Umbilical cord (tissue), 2 donors: ENCODE data around the gene CYP4F8. TPM values are rescaled to one million over a fixed set of nuclear protein-coding genes. Genes with fewer than 3 reads are reported as not detected.
"Not testable (repeated sequence)": the region's sequence is repeated elsewhere in the genome, so short reads cannot be mapped to it uniquely, and the experiment has no call there.

Experiments used
- DNase-seq: peaks from one replicate; pipeline ENCODE4 v3.0.0-alpha.2; 2015; ENCODE audit warnings: low spot score
- total RNA-seq: library from RNA; depleted of rRNA; stranded (reverse); fragments of >200 nt; gene quantifications from one replicate; pipeline ENCODE4 v1.2.3, GENCODE V29; 2014; ENCODE audit warnings: low replicate concordance; ENCODE audit not compliant: insufficient read depth

The CYP4F8 gene
- total RNA-seq, 1 donor from 2014 or later: 5.3 TPM

DNA sequence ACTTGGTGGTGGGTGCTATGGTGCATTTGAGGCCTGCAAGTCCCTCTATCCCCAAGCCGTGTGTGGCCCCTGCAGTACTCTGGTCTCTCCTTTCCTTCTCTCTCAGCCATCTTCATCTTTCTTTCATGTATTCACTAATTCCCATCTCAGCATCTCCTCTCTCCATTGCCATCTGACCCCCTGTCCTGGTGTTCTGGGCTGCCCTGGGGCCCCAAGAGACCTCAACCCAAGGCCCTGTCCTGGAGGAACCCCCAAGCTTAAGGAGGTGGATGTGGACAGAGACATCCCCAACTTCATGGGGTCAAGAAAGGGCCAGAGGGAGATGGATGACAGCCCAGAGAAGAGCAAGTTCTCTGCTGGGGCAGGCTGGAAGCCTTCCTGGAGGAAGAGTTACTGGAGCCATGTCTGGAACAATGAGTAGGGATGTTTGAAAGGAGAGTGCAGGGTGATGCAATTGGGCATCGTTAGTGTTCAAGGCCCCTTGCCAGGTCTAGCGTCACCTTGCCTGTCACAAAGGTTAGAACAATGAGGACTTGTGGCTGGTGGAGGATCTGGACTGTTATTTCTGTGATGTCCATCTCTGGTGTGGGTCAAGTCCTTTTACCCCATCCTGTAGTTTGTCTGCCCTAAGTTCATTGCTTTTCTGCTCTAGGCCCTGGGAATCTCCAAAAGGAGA lies 29.2 kb downstream of the CYP4F8 start:
- DNase-seq: no peak

DNA sequence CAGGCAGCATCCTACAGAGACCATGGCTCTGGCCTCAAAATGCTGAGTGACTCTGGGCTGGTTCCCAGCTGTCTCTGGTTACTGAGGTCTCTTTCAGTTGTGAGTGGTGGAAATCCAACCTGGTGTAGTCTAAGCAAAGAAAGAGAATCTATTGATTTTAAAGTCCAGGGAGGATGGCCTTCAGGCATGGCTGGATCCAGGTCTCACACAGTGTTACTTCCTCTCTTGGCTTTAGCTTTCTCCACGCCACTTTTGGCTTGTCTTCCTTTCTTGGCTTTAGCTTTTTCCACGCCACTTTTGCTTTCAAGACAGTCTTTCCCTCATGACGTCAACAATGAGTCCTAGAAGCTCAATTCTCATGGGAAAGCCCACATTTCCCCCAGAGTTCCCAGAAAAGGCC lies 29.8 kb downstream of the CYP4F8 start:
- DNase-seq: no peak

GRCh38 chr19:15649526-15649925 lies 34.5 kb downstream of the CYP4F8 start:
- DNase-seq: no peak

GRCh38 chr19:15650123-15650522 lies 35.1 kb downstream of the CYP4F8 start:
- not testable (repeated sequence) for DNase-seq

DNA sequence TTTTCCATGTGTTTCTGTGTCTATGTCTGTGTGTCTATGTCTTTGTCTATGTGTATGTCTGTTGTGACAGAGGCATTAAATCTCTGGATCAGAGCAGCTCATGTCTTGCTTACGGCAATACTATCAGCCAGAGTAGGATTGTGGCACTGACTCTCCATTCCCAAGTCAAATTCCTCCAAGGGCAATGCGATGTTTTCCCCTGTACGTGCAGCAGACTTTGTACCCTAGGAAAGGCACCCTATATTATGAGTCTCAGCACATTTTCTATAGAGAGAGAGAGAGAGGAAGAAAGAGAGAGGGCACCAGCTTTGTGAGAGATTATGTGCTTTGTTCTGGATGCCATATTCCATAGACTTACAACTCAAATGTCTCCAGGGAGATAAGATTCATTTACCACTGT lies 36.8 kb downstream of the CYP4F8 start:
- no peak for DNase-seq

- no peak for DNase-seq
These were observed 37.7 kb downstream of the CYP4F8 start for GRCh38 chr19:15652559-15653278.

GRCh38 chr19:15656467-15656866 lies 41.4 kb downstream of the CYP4F8 start:
- no peak for DNase-seq

DNA sequence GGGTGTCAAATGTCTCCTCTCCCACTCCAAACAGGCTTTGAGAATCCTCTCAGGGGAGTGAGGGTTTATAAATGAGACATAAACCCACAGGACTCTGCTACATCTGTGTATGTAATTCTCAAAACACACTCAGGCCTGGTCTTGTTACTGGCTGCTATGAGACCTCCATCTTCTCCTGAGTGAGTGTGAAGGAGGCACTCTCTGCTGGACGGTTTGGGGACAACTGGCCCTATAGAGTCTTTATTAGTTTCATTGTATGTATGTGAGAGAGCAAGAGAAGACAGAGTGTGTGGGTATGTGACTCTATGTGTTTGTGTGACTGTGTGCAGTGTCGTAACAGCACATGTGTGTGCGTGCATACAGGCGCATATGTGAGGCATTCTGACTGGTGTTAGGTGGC lies 48.2 kb downstream of the CYP4F8 start:
- no peak for DNase-seq

DNA sequence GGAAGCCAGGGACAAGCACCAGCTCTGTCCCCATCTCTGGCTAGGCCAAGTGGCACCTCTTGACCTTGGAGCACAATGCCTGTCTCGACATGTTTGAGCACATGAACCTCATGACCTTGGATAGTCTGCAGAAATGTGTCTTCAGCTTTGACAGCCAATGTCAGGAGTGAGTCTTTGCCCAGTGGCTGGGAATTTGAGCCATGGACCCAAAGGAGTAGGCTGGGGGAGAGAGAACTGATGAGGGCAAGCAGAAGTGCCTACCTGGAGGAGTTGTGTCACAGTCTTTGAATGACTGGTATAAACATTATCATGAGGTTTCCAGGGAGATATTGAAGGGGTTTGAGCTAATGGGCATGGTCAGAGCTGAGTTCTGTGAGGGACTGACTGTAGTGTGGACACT lies 51.2 kb downstream of the CYP4F8 start:
- no peak for DNase-seq

- DNase-seq: no peak
These were observed 51.9 kb downstream of the CYP4F8 start for GRCh38 chr19:15666883-15667282.

DNA sequence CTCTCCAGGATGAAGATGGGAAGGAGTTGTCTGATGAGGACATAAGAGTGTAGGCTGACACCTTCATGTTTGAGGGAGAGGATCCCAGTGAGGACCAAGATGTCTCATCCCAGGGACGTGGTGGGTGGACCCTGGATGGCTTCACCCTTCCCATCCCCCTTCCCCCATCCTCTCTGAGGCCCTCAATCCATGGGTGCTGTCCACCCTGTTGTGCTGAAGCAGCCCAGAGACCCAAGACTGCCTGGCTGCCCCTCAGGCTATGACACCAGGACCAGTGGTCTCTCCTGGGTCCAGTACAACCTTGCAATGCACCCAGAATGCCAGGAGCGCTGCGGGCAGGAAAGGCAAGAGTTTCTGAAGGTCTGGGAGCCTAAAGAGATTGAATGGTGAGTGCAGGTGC lies 54.4 kb downstream of the CYP4F8 start:
- no peak for DNase-seq

- no peak for DNase-seq
These were observed 54.9 kb downstream of the CYP4F8 start for GRCh38 chr19:15669891-15670290.

DNA sequence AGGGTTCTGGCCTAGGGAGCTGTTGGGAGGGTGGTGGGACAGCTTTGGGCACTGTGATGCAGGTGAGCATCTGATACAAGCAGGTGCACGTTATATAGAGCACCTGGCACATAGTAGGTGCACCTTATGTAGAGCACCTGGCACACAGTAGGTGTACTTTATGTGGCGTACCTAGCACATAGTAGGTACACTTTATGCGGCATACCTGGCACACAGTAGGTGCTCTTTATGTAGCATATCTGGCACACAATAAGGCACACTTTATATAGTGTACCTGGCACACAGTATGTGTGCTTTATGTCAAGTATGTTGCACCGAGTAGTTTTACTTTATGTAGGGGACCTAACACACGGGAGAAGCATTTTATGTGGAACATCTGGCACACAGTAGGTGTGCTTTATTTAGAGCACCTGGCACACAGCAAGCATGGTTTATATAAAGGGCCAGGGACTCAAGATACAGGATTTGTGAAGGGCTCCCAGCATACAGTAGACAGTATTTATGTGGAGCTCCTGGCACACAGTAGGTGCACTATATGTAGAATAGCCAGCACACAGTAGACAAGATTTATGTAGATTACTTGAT lies 56.3 kb downstream of the CYP4F8 start:
- DNase-seq: no peak

GRCh38 chr19:15671891-15672579 lies 57.0 kb downstream of the CYP4F8 start:
- no peak for DNase-seq

DNA sequence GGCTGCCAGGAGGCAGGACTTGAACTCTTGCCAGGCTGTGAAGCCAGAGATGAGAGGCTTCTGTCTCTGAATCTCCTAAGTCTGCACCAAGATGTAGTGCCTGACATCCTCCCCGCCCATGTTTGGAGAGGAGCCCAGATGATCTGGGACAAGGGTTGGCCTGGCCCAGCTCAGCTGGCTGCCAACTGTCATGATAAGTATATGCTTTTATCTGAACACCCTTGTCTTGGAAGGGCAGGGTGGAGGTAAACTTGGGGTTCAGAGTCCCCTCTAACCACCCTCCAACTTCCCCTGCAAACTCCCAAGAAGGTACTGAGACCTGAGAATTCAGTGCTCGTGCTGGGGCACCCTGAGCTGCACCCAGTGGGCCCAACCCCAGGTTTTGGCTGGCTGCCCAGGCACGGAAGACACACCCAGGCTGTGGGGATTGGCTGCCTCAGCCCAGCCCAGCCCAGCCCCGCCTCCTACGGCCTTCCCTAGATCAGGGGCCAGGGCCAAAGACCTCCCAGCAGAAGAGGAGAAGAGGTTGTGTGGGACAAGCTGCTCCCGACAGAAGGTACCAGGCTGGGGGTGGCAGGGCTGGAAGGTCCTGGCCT lies 57.7 kb downstream of the CYP4F8 start, which contains the start of gene CYP4F12:
Gene CYP4F12 (plus strand): TSS at position 508 of the 596 bp plus-strand sequence. CDS start 443 bp downstream, outside the sequence.
- peak; percentile 99 for DNase-seq

DNA sequence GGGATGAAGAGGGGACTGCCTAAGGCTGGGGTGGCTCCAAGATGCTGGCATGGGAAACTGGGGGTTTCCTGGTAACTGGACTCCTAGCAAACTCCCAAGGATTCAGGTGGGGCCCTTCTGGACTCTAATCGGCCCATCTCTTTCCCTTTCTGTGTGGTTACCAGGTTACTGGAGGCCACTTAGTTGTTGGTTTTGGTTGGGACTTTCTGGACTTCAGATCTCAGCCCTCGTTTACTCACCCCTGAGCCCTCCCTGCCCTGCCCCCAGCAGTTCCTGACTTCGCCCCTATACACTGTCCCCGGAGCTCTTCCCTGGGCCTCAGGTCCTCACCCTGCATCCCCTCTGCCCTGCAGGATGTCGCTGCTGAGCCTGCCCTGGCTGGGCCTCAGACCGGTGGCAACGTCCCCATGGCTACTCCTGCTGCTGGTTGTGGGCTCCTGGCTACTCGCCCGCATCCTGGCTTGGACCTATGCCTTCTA lies 58.2 kb downstream of the CYP4F8 start:
- no peak for DNase-seq

DNA sequence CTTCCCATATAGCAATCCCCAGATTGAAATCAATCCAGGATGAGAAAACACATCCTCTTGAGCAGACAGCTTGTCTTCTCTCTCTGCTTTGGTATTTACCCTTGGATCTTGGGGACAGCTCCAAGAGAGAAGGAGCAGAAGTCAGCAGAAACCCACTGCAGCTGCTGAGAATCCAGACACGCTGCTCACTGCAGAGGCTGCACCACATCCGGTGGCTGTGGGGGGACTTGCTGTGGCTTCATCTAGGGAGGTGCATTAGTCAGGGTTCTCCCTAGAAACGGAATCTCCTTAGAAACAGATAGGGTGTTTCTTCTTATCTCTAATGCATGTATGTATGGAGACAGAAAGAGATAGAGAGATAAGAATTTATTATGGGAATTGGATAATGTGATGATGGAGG lies 60.5 kb downstream of the CYP4F8 start:
- DNase-seq: peak; percentile 13

DNA sequence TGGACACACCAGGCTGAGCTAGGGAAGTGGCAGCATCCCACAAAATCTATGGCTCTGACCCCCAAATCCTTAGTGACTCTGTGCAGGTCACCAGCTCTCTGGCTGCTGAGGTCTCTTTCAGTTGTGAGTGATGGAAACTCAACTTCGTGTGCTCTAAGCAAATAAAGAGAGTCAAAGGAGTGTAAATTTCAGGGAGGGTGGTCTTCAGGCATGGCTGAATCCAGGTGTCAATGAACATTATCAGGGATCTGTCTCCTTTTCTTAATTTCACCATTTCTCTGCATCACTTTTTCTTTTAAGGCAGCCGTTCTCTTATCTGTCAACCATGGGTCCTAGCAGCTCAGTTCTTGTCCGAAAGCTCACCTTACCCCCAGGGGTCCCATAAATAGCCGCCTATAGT lies 64.1 kb downstream of the CYP4F8 start:
- no peak for DNase-seq

DNA sequence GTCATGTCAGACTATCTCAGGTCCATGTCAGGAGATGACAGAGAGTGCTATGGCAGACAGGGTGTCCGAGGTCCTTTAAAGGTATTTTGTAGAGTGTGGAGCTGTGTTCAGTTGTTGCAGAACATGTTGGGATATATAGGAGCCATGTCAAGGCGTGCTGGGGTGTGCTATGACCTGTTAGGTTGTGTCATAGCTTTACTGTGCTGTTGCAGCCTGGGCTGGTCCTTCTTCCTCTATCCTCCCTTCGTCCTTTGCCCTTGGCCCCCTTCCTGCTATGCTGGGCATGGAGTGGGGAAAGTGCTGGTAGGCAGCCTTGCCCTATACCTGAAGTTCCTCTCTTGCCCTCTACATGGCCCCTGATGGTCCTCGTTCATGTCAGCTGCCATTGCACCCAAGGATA lies 64.8 kb downstream of the CYP4F8 start:
- not testable (repeated sequence) for DNase-seq
